Thymus (tissue), 11 donors: ENCODE measurements around the gene MOB1B. TPM values are rescaled to one million over a fixed set of nuclear protein-coding genes. Genes with fewer than 3 reads are reported as not detected.
"Not testable (repeated sequence)": the region's sequence is repeated elsewhere in the genome, so short reads cannot be mapped to it uniquely, and the experiment has no call there.

Experiments used
- DNase-seq, 9 donors: peaks; one replicate each; pipeline ENCODE4 v3.0.0-alpha.2; 2013; ENCODE audit warnings: low spot score in 9 of 9, low read depth in 6 of 9, missing footprints in 1 of 9
- H3K27ac ChIP-seq, 2 donors: one replicate each; pipeline ENCODE4 v1.5.1; 2013; ENCODE audit warnings: control low read depth in 1 of 2, low read depth in 1 of 2, low read length in 1 of 2, mild to moderate bottlenecking in 1 of 2, moderate library complexity in 1 of 2
- H3K27me3 ChIP-seq, 2 donors: one replicate each; pipeline ENCODE4 v1.5.1; 2013; ENCODE audit warnings: low read length in 1 of 2; ENCODE audit not compliant: control insufficient read depth in 2 of 2, insufficient read depth in 1 of 2
- H3K36me3 ChIP-seq, 2 donors: one replicate each; pipeline ENCODE4 v1.5.1; 2013; ENCODE audit warnings: low read length in 1 of 2, mild to moderate bottlenecking in 1 of 2, moderate library complexity in 1 of 2; ENCODE audit not compliant: control insufficient read depth in 2 of 2, insufficient read depth in 2 of 2
- H3K4me1 ChIP-seq, 2 donors: one replicate each; pipeline ENCODE4 v1.5.1; 2013; ENCODE audit warnings: low read length in 2 of 2; ENCODE audit not compliant: control insufficient read depth in 2 of 2, insufficient read depth in 2 of 2
- H3K4me3 ChIP-seq, 2 donors: one replicate each; pipeline ENCODE4 v1.5.1; 2013; ENCODE audit warnings: low read length in 2 of 2, control low read depth in 1 of 2, mild to moderate bottlenecking in 1 of 2
- H3K9me3 ChIP-seq, 2 donors: one replicate each; pipeline ENCODE4 v1.5.1; 2013; ENCODE audit warnings: low read length in 1 of 2, mild to moderate bottlenecking in 1 of 2; ENCODE audit not compliant: control insufficient read depth in 2 of 2, insufficient read depth in 1 of 2
- WGBS: extraction: QIAGEN DNeasy Blood & Tissue Kit; methylation state at CpG from one replicate; pipeline ENCODE4 v1.1.7; 2013; 5-methylcytosine and 5-hydroxymethylcytosine counted together
- polyA plus RNA-seq: library from polyadenylated mRNA; stranded (reverse); fragments of 200-250 nt; gene quantifications from one replicate; pipeline ENCODE4 v1.2.3, GENCODE V29; 2013
- total RNA-seq: library from RNA; stranded (reverse); fragments of 120-200 nt; gene quantifications from one replicate; pipeline ENCODE4 v1.2.4, GENCODE V29; 2013
- donor health status: healthy.

Gene MOB1B
- total and polyA plus RNA-seq, 2 donors = 14.4 to 15.1 TPM

- no peak for DNase-seq
- no peak overlapping the region for H3K27ac ChIP-seq
- 98% methylated on average over 3 of the region's 3 CpGs for WGBS
- no peaks in the 10 kb centered on the region for H3K27me3 ChIP-seq
- H3K4me1 ChIP-seq = no peaks in the 10 kb centered on the region
- H3K9me3 ChIP-seq = peaks cover 0 to 4% of the 10 kb centered on the region in 2 donors
- no peaks in the 10 kb centered on the region for H3K36me3 ChIP-seq
- H3K4me3 ChIP-seq = no peak overlapping the region
These were observed 24.6 kb upstream of the MOB1B start for GRCh38 chr4:70877556-70877955.

GRCh38 chr4:70880739-70881138 is 21.4 kb upstream of the MOB1B start:
- Histone ChIP-seq H3K4me3 (no peak overlapping the region), H3K9me3 (peaks cover 0 to 4% of the 10 kb centered on the region in 2 donors), H3K27ac (no peak overlapping the region), H3K36me3 (no peaks in the 10 kb centered on the region), H3K4me1 (no peaks in the 10 kb centered on the region), H3K27me3 (no peaks in the 10 kb centered on the region)
- 96% methylated on average over 3 of the region's 3 CpGs for WGBS
- no peak for DNase-seq

- H3K27me3 ChIP-seq = no peaks in the 10 kb centered on the region
- no peak overlapping the region for H3K4me3 ChIP-seq
- no peaks in the 10 kb centered on the region for H3K36me3 ChIP-seq
- DNase-seq = peak in 1 of 9 donors; percentile 24
- H3K27ac ChIP-seq = no peak overlapping the region
- H3K4me1 ChIP-seq = no peaks in the 10 kb centered on the region
- 86% methylated on average over 6 of the region's 6 CpGs for WGBS
- H3K9me3 ChIP-seq = no peaks in the 10 kb centered on the region
These were observed 17.0 kb upstream of the MOB1B start for GRCh38 chr4:70885174-70885573.

- Histone ChIP-seq H3K4me3 (no peak overlapping the region), H3K36me3 (no peaks in the 10 kb centered on the region), H3K9me3 (no peaks in the 10 kb centered on the region), H3K27ac (no peak overlapping the region), H3K4me1 (peaks cover 10 to 11% of the 10 kb centered on the region in 2 donors), H3K27me3 (no peaks in the 10 kb centered on the region)
- 95% methylated on average over 11 of the region's 11 CpGs for WGBS
- DNase-seq = no peak
These were observed 9.9 kb upstream of the MOB1B start for GRCh38 chr4:70892086-70892769.

GRCh38 chr4:70893790-70894189 is 8.4 kb upstream of the MOB1B start:
- DNase-seq = no peak
- Histone ChIP-seq H3K4me1 (peaks cover 10 to 11% of the 10 kb centered on the region in 2 donors), H3K4me3 (no peak overlapping the region), H3K36me3 (no peaks in the 10 kb centered on the region), H3K9me3 (no peaks in the 10 kb centered on the region), H3K27ac (no peak overlapping the region), H3K27me3 (no peaks in the 10 kb centered on the region)
- WGBS = 84% methylated on average over 7 of the region's 7 CpGs

GRCh38 chr4:70895405-70895804 is 6.8 kb upstream of the MOB1B start:
- Histone ChIP-seq H3K36me3 (no peaks in the 10 kb centered on the region), H3K27ac (no peak overlapping the region), H3K4me1 (peaks cover 10 to 11% of the 10 kb centered on the region in 2 donors), H3K9me3 (no peaks in the 10 kb centered on the region), H3K4me3 (no peak overlapping the region), H3K27me3 (no peaks in the 10 kb centered on the region)
- 94% methylated on average over 2 of the region's 2 CpGs for WGBS
- DNase-seq = no peak

GRCh38 chr4:70895811-70896491 is 6.2 kb upstream of the MOB1B start:
- peaks cover 10 to 11% of the 10 kb centered on the region in 2 donors for H3K4me1 ChIP-seq
- peak in 1 of 9 donors; percentile 37 for DNase-seq
- WGBS = 62% methylated on average over 5 of the region's 5 CpGs
- no peaks in the 10 kb centered on the region for H3K36me3 ChIP-seq
- H3K9me3 ChIP-seq = no peaks in the 10 kb centered on the region
- H3K27ac ChIP-seq = peak overlapping the region in 1 of 2 donors; percentile 38
- H3K27me3 ChIP-seq = no peaks in the 10 kb centered on the region
- no peak overlapping the region for H3K4me3 ChIP-seq

- WGBS = 89% methylated on average over 6 of the region's 6 CpGs
- not testable (repeated sequence) for H3K27me3 ChIP-seq, H3K27ac ChIP-seq, H3K9me3 ChIP-seq, H3K4me3 ChIP-seq, DNase-seq, H3K36me3 ChIP-seq
- H3K4me1 ChIP-seq = peaks cover 13 to 16% of the 10 kb centered on the region in 2 donors
These were observed 3.6 kb upstream of the MOB1B start for GRCh38 chr4:70898581-70898980.

GRCh38 chr4:70901607-70901983 is 574 bp upstream of the MOB1B start:
- Histone ChIP-seq H3K9me3 (no peaks in the 10 kb centered on the region), H3K36me3 (peaks cover 3 to 15% of the 10 kb centered on the region in 2 donors), H3K4me3 (peak overlapping the region; percentile 69 to 76), H3K4me1 (peaks cover 20 to 25% of the 10 kb centered on the region in 2 donors), H3K27me3 (no peaks in the 10 kb centered on the region), H3K27ac (peak overlapping the region; percentile 85 to 91)
- DNase-seq = peak in 2 of 9 donors; percentile 8 to 35
- WGBS = 44% methylated on average over 8 of the region's 8 CpGs
